Measurements from ENCODE around the gene HSPH1. TPM values are rescaled to one million over a fixed set of nuclear protein-coding genes. Genes with fewer than 3 reads are reported as not detected.

HSPH1 gene
- total RNA-seq, 1 experiment from 2014 or later = 116 TPM

- H3K79me2 ChIP-seq (ENCODE audit: insufficient read depth, low read length) = peaks cover 58% of the 10 kb centered on the region
- H3K27me3 ChIP-seq (ENCODE audit: insufficient read depth, low read length) = no peaks in the 10 kb centered on the region
- H3K9ac ChIP-seq (ENCODE audit: low read length) = peak overlapping the region; percentile 83
- DNase-seq (ENCODE audit: low read depth, low spot score) = no peak
- no peak; the same call in 1 of the 2 replicates for ATAC-seq
- no TSS peak for BruUV-seq (replicated peaks)
- TF ChIP-seq SP1 (IDR thresholded peaks at IDR 0.05; ENCODE audit: low read depth) (no peak), EZH2phosphoT487 (IDR thresholded peaks at IDR 0.05; ENCODE audit: borderline replicate concordance) (no peak), POLR2A (IDR thresholded peaks at IDR 0.05; ENCODE audit: borderline replicate concordance, extremely low read depth, insufficient read depth, insufficient read length) (peak; percentile 0)
- H3K4me3 ChIP-seq (replicated peaks in 1 of 2; ENCODE audit: low read depth in 1 of 2, low read length in 2 of 2) = peak overlapping the region; percentile 87 to 88
- H3K9me2 ChIP-seq (ENCODE audit: insufficient read depth) = no peaks in the 10 kb centered on the region
- POLR2A ChIA-PET = no interaction called here
- peak overlapping the region; percentile 97 for H3K27ac ChIP-seq (ENCODE audit: low read depth, low read length)
- H2AFZ ChIP-seq (ENCODE audit: low read depth, low read length, poor library complexity, severe bottlenecking) = no peak overlapping the region
- CTCF ChIA-PET = no interaction called here
- H3K4me2 ChIP-seq (ENCODE audit: low read length) = peak overlapping the region; percentile 77
- intact Hi-C loops (cut with micrococcal nuclease) = loop anchor here (5.0 kb wide), 1 partner anchor 114 kb away; no protein-coding TSS in a partner anchor
- RAD21 ChIA-PET (ENCODE audit: low non-redundant PET in 1 of 2, low total read pairs in 2 of 2, uncharacterized antibody in 2 of 2, unreplicated experiment in 2 of 2) = interaction anchor here in 1 of 2 experiments (0.6 kb wide), 1 partner anchor 263 kb away, joined by 3 read pairs; no protein-coding TSS in a partner anchor
- H3K4me1 ChIP-seq (ENCODE audit: control insufficient read depth in 1 of 2, insufficient read depth in 2 of 2, low read length in 2 of 2) = peaks cover 13 to 21% of the 10 kb centered on the region in 2 experiments
- no peaks in the 10 kb centered on the region for H3K9me3 ChIP-seq (ENCODE audit: control insufficient read depth in 1 of 2, insufficient read depth in 1 of 2, low read depth in 1 of 2, low read length in 2 of 2)
- H4K20me1 ChIP-seq (ENCODE audit: insufficient read depth) = peaks cover 17% of the 10 kb centered on the region; the same call in 1 of the 2 replicates
- H3K36me3 ChIP-seq (ENCODE audit: control insufficient read depth in 1 of 2, insufficient read depth in 2 of 2, low read length in 2 of 2) = peaks cover 14 to 28% of the 10 kb centered on the region in 2 experiments; a peak in 2 of 4 replicates
Measured at GRCh38 chr13:31160857-31161556, 697 bp downstream of the HSPH1 start.

GRCh38 chr13:31159306-31159705 is 2.4 kb downstream of the HSPH1 start:
- no peaks in the 10 kb centered on the region for H3K27me3 ChIP-seq (ENCODE audit: insufficient read depth, low read length)
- CTCF ChIA-PET = no interaction called here
- RAD21 ChIA-PET (ENCODE audit: low non-redundant PET in 1 of 2, low total read pairs in 2 of 2, uncharacterized antibody in 2 of 2, unreplicated experiment in 2 of 2) = no interaction called here
- H3K4me2 ChIP-seq (ENCODE audit: low read length) = peak overlapping the region; percentile 77; the same call in 1 of the 2 replicates
- intact Hi-C loops (cut with micrococcal nuclease) = no loop called here
- no peak overlapping the region for H3K9ac ChIP-seq (ENCODE audit: low read length)
- peaks cover 75% of the 10 kb centered on the region for H3K79me2 ChIP-seq (ENCODE audit: insufficient read depth, low read length)
- H3K27ac ChIP-seq (ENCODE audit: low read depth, low read length) = no peak overlapping the region
- POLR2A ChIA-PET = no interaction called here
- peaks cover 28 to 43% of the 10 kb centered on the region in 2 experiments for H3K36me3 ChIP-seq (ENCODE audit: control insufficient read depth in 1 of 2, insufficient read depth in 2 of 2, low read length in 2 of 2)
- no TSS peak for BruUV-seq (replicated peaks)
- H2AFZ ChIP-seq (ENCODE audit: low read depth, low read length, poor library complexity, severe bottlenecking) = no peak overlapping the region
- H3K4me1 ChIP-seq (ENCODE audit: control insufficient read depth in 1 of 2, insufficient read depth in 2 of 2, low read length in 2 of 2) = peaks cover 13 to 21% of the 10 kb centered on the region in 2 experiments
- no peaks in the 10 kb centered on the region for H3K9me3 ChIP-seq (ENCODE audit: control insufficient read depth in 1 of 2, insufficient read depth in 1 of 2, low read depth in 1 of 2, low read length in 2 of 2)
- DNase-seq (ENCODE audit: low read depth, low spot score) (no peak), ATAC-seq (no peak)
- peaks cover 17% of the 10 kb centered on the region; the same call in 1 of the 2 replicates for H4K20me1 ChIP-seq (ENCODE audit: insufficient read depth)
- H3K4me3 ChIP-seq (replicated peaks in 1 of 2; ENCODE audit: low read depth in 1 of 2, low read length in 2 of 2) = 0 out of 4 replicates have a peak overlapping the region, but pooled peaks of 1 of the 2 experiments have one; percentile 87
- H3K9me2 ChIP-seq (ENCODE audit: insufficient read depth) = no peaks in the 10 kb centered on the region
- TF ChIP-seq ATF3 (IDR thresholded peaks at IDR 0.05) (no peak), POLR2A (IDR thresholded peaks at IDR 0.05; ENCODE audit: borderline replicate concordance, extremely low read depth, insufficient read depth, insufficient read length) (no peak), YY1 (IDR thresholded peaks at IDR 0.05; ENCODE audit: extremely low read depth, insufficient replicate concordance, low read depth, low read length) (no peak), TCF7L2 (IDR thresholded peaks at IDR 0.05; ENCODE audit: borderline replicate concordance, extremely low read depth, insufficient read depth, insufficient read length) (no peak), CBX3 (IDR thresholded peaks at IDR 0.05; ENCODE audit: low read depth) (no peak), JUND (IDR thresholded peaks at IDR 0.05) (no peak), FOSL1 (IDR thresholded peaks at IDR 0.05; ENCODE audit: low read depth) (no peak), ELF1 (IDR thresholded peaks at IDR 0.05; ENCODE audit: borderline replicate concordance, low read depth) (no peak), ZNF274 (IDR thresholded peaks at IDR 0.05; ENCODE audit: low read depth, low read length) (no peak), SRF (IDR thresholded peaks at IDR 0.05; ENCODE audit: low read depth) (no peak), ZFX (IDR thresholded peaks at IDR 0.05) (no peak), SP1 (IDR thresholded peaks at IDR 0.05; ENCODE audit: low read depth) (no peak), SIN3A (IDR thresholded peaks at IDR 0.05; ENCODE audit: low read depth) (no peak), POLR2AphosphoS5 (IDR thresholded peaks at IDR 0.05; ENCODE audit: low read depth, low read length) (no peak), EZH2phosphoT487 (IDR thresholded peaks at IDR 0.05; ENCODE audit: borderline replicate concordance) (no peak)
- TF ChIP-seq, protein P1, sequence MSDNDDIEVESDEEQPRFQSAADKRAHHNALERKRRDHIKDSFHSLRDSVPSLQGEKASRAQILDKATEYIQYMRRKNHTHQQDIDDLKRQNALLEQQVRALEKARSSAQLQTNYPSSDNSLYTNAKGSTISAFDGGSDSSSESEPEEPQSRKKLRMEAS (IDR thresholded peaks at IDR 0.05) = no peak
- TF ChIP-seq, protein P2, sequence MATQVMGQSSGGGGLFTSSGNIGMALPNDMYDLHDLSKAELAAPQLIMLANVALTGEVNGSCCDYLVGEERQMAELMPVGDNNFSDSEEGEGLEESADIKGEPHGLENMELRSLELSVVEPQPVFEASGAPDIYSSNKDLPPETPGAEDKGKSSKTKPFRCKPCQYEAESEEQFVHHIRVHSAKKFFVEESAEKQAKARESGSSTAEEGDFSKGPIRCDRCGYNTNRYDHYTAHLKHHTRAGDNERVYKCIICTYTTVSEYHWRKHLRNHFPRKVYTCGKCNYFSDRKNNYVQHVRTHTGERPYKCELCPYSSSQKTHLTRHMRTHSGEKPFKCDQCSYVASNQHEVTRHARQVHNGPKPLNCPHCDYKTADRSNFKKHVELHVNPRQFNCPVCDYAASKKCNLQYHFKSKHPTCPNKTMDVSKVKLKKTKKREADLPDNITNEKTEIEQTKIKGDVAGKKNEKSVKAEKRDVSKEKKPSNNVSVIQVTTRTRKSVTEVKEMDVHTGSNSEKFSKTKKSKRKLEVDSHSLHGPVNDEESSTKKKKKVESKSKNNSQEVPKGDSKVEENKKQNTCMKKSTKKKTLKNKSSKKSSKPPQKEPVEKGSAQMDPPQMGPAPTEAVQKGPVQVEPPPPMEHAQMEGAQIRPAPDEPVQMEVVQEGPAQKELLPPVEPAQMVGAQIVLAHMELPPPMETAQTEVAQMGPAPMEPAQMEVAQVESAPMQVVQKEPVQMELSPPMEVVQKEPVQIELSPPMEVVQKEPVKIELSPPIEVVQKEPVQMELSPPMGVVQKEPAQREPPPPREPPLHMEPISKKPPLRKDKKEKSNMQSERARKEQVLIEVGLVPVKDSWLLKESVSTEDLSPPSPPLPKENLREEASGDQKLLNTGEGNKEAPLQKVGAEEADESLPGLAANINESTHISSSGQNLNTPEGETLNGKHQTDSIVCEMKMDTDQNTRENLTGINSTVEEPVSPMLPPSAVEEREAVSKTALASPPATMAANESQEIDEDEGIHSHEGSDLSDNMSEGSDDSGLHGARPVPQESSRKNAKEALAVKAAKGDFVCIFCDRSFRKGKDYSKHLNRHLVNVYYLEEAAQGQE (IDR thresholded peaks at IDR 0.05; ENCODE audit: low read depth) = no peak
